Measurements from ENCODE around the gene SPSB3.

The SPSB3 gene

DNA sequence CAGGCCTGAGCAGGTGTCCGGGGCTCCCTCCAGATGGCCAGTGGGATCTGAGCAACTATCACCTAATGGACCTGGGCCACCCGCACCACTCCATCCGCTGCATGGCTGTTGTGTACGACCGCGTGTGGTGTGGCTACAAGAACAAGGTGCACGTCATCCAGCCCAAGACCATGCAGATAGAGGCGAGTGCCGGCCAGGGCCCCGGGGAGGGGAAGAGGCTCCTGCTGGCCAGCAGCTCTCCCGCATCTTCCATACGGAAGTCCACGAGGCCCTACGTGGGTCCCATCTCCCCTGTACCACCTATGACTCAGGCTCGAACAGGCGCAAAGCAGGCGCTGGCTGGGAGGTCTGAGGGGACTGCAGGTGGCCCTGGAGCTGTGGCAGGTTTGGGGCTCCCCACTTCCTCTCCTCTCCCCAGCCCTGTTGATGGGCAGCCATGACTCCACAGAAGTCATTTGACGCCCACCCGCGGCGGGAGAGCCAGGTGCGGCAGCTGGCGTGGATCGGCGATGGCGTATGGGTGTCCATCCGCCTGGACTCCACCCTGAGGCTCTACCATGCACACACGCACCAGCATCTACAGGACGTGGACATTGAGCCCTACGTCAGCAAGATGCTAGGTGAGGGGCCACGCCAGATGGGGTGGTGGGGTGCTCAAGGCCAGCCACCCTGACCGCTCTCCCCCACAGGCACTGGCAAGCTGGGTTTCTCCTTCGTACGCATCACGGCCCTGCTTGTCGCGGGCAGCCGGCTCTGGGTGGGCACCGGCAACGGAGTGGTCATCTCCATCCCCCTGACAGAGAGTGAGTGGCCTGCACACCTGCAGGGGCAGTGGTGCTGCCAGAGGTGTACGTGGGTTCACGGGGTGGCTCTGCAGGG lies 15.0 kb downstream of the SPSB3 start:
- TF ChIP-seq, protein P1, sequence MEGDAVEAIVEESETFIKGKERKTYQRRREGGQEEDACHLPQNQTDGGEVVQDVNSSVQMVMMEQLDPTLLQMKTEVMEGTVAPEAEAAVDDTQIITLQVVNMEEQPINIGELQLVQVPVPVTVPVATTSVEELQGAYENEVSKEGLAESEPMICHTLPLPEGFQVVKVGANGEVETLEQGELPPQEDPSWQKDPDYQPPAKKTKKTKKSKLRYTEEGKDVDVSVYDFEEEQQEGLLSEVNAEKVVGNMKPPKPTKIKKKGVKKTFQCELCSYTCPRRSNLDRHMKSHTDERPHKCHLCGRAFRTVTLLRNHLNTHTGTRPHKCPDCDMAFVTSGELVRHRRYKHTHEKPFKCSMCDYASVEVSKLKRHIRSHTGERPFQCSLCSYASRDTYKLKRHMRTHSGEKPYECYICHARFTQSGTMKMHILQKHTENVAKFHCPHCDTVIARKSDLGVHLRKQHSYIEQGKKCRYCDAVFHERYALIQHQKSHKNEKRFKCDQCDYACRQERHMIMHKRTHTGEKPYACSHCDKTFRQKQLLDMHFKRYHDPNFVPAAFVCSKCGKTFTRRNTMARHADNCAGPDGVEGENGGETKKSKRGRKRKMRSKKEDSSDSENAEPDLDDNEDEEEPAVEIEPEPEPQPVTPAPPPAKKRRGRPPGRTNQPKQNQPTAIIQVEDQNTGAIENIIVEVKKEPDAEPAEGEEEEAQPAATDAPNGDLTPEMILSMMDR (IDR thresholded peaks at IDR 0.05; ENCODE audit: low read depth, low read length, missing control alignments): no peak
- DNase-seq (ENCODE audit: extremely low read depth, low read depth): no peak
- no peak overlapping the region for H3K4me3 ChIP-seq (replicated peaks; ENCODE audit: low read depth, low read length)

DNA sequence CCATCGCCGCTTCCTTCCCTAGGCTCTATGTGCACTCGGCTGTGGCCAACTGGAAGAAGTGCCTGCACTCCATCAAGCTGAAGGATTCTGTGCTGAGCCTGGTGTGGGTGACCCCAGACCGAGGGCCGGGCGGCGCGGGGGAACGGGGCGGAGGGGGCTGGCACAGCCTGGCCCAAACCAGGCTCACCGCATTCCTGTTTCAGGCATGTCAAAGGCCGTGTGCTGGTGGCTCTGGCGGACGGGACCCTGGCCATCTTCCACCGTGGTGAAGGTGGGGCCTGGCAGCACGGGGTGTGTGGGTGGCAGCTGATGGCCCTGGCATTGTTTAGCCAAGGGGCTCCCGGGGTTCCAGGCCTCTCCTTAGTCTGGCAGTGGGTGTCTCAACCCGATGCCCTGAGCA lies 15.7 kb downstream of the SPSB3 start:
- no peak for DNase-seq (ENCODE audit: extremely low read depth, low read depth)
- TF ChIP-seq, protein P1 (IDR thresholded peaks at IDR 0.05; ENCODE audit: low read depth, low read length, missing control alignments): no peak
- no peak overlapping the region for H3K4me3 ChIP-seq (replicated peaks; ENCODE audit: low read depth, low read length)

DNA sequence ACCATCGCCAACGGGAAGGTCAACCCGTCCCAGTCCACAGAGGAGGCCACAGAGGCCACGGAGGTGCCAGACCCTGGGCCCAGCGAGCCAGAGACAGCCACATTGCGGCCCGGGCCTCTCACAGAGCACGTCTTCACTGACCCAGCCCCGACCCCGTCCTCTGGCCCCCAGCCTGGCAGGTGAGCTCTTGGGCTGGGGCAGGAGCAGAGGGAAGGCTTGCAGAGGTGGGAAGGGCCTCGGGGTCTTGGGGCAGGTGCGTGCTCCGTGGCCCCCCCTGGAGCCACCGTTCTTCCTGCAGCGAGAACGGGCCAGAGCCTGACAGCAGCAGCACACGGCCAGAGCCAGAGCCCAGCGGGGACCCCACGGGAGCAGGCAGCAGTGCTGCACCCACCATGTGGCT lies 16.1 kb downstream of the SPSB3 start:
- DNase-seq (ENCODE audit: extremely low read depth, low read depth): no peak
- no peak overlapping the region for H3K4me3 ChIP-seq (replicated peaks; ENCODE audit: low read depth, low read length)
- TF ChIP-seq, protein P1 (IDR thresholded peaks at IDR 0.05; ENCODE audit: low read depth, low read length, missing control alignments): no peak

DNA sequence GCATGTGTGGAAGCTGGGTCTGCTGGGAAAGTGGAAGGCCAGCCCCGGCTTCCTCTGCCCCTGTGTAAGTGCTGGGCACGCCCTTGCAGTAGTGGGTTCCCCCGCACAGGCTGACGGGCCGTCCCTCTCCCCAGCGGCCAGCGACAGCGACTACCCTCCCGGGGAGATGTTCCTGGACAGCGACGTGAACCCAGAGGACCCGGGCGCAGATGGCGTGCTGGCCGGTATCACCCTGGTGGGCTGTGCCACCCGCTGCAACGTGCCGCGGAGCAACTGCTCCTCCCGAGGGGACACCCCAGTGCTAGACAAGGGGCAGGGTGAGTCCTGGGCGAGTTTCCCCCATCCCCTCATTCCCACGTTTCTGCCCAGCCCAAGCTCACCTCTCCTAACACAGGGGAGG lies 16.5 kb downstream of the SPSB3 start:
- H3K4me3 ChIP-seq (replicated peaks; ENCODE audit: low read depth, low read length): no peak overlapping the region
- DNase-seq (ENCODE audit: extremely low read depth, low read depth): no peak
- TF ChIP-seq, protein P1 (IDR thresholded peaks at IDR 0.05; ENCODE audit: low read depth, low read length, missing control alignments): no peak

DNA sequence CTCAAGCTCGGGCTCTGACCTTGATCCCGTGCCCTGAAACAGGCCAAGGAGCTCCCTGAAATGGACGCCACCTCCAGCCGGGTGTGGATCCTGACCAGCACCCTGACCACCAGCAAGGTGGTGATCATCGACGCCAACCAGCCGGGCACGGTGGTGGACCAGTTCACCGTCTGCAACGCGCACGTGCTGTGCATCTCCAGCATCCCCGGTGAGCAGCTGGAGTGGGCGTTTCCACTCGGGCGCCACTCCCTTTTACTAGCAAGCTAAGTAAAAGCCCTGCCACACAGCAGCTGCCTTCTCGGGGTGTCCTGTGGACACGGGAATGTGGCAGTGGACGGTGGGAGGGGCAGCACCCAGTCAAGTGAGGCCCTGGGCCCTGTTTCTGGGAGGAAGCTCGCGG lies 17.4 kb downstream of the SPSB3 start:
- DNase-seq (ENCODE audit: extremely low read depth, low read depth): no peak
- H3K4me3 ChIP-seq (replicated peaks; ENCODE audit: low read depth, low read length): no peak overlapping the region

DNA sequence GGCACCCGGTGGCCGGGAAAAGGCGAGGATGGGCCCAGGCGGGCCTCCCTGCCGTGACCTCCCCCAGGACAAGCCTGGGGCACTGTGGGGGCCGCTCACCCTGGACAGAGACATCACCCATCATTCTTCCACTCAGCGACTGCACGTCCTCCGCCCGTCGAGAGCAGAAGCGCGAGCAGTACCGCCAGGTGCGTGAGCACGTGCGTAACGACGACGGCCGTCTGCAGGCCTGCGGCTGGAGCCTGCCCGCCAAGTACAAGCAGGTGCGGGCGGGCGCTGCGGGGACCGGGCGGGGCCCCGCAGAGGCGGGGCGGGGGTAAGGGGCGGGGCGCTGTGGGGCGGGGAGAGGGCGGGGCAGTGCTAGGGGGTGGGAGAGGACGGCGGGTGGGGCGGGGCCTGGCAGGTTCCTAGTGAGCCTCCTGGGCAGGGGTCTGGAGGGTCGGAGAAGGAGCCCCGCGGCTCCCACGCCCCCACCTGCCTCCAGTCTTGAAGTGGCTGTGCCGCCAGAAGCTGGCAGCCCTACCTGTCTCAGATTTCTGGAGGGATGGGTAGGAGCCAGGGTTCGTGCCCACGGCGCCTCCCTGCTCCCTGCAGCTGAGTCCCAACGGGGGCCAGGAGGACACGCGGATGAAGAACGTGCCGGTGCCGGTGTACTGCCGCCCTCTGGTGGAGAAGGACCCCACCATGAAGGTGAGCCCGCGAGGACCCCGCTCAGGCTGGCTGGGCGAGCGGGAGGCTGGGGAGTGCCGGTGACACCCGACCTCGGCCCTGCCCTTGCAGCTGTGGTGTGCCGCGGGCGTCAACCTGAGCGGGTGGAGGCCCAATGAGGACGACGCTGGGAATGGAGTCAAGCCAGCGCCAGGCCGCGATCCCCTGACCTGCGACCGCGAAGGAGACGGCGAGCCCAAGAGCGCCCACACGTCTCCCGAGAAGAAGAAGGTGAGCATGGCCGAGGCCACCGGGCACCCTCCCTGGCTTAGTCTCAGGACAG lies 18.6 kb downstream of the SPSB3 start:
- no peak overlapping the region for H3K4me3 ChIP-seq (replicated peaks; ENCODE audit: low read depth, low read length)
- DNase-seq (ENCODE audit: extremely low read depth, low read depth): no peak
- TF ChIP-seq, protein P1 (IDR thresholded peaks at IDR 0.05; ENCODE audit: low read depth, low read length, missing control alignments): peak; percentile 47

More for the DNA sequence above, 17.4 kb downstream of the SPSB3 start:
- TF ChIP-seq, protein P1 (IDR thresholded peaks at IDR 0.05; ENCODE audit: low read depth, low read length, missing control alignments): no peak
